GM19043 (cell line): ENCODE measurements around the gene MRPL48.
"Not testable (repeated sequence)": the region's sequence is repeated elsewhere in the genome, so short reads cannot be mapped to it uniquely, and the experiment has no call there.

Source experiments
- ATAC-seq: cut with Tn5 transposase; IDR thresholded peaks from one replicate; pipeline ENCODE4 v1.9.1; 2021; ENCODE audit warnings: low read depth; ENCODE audit not compliant: unreplicated experiment

MRPL48 gene

GRCh38 chr11:73787643-73788558 lies at the start of gene MRPL48:
MRPL48 (plus strand) TSS chr11:73787874; CDS start chr11:73787972, 98 bp downstream.
- peak; percentile 92 for ATAC-seq

- ATAC-seq: no peak
Measured at GRCh38 chr11:73743045-73743444, 44.6 kb upstream of the MRPL48 start.

- no peak for ATAC-seq
Measured at GRCh38 chr11:73746701-73747100, 41.0 kb upstream of the MRPL48 start.

GRCh38 chr11:73747762-73748161 lies 39.9 kb upstream of the MRPL48 start:
- no peak for ATAC-seq

- ATAC-seq: no peak
Measured at GRCh38 chr11:73748300-73748699, 39.4 kb upstream of the MRPL48 start.

- ATAC-seq: no peak
Measured at GRCh38 chr11:73749118-73749517, 38.6 kb upstream of the MRPL48 start.

GRCh38 chr11:73750228-73750627 lies 37.4 kb upstream of the MRPL48 start:
- ATAC-seq: no peak

GRCh38 chr11:73750862-73751261 lies 36.8 kb upstream of the MRPL48 start:
- ATAC-seq: not testable (repeated sequence)

- no peak for ATAC-seq
Measured at GRCh38 chr11:73752216-73752867, 35.3 kb upstream of the MRPL48 start.

GRCh38 chr11:73752903-73753302 lies 34.8 kb upstream of the MRPL48 start:
- no peak for ATAC-seq

- ATAC-seq: no peak
Measured at GRCh38 chr11:73753938-73754337, 33.7 kb upstream of the MRPL48 start.

GRCh38 chr11:73755670-73756069 lies 32.0 kb upstream of the MRPL48 start:
- no peak for ATAC-seq

- no peak for ATAC-seq
Measured at GRCh38 chr11:73757598-73757997, 30.1 kb upstream of the MRPL48 start.

- no peak for ATAC-seq
Measured at GRCh38 chr11:73758451-73758850, 29.2 kb upstream of the MRPL48 start.

- ATAC-seq: no peak
Measured at GRCh38 chr11:73759610-73760134, 28.0 kb upstream of the MRPL48 start.

- ATAC-seq: no peak
Measured at GRCh38 chr11:73760135-73760678, 27.5 kb upstream of the MRPL48 start.

GRCh38 chr11:73760679-73761402 lies 26.8 kb upstream of the MRPL48 start, which contains the start of gene RAB6A:
RAB6A (minus strand) TSS chr11:73761074; CDS start chr11:73760635, 439 bp downstream.
- ATAC-seq: peak; percentile 85

- ATAC-seq: no peak
Measured at GRCh38 chr11:73761403-73761945, 26.2 kb upstream of the MRPL48 start.

GRCh38 chr11:73762732-73763131 lies 24.9 kb upstream of the MRPL48 start:
- no peak for ATAC-seq

GRCh38 chr11:73766763-73767162 lies 20.9 kb upstream of the MRPL48 start:
- ATAC-seq: no peak
